Heart right ventricle (tissue), 16 donors: ENCODE results near the gene NR1H4. TPM values are rescaled to one million over a fixed set of nuclear protein-coding genes. Genes with fewer than 3 reads are reported as not detected.
"Not testable (repeated sequence)": the region's sequence is repeated elsewhere in the genome, so short reads cannot be mapped to it uniquely, and the experiment has no call there.

Experiments used
- ATAC-seq, 8 donors: fragments of 200-7000 bp; cut with Tn5 transposase; one replicate each; pipeline ENCODE4 v1.9.1; 2020; ENCODE audit warnings: mild to moderate bottlenecking in 8 of 8, moderate library complexity in 8 of 8, moderate number of reproducible peaks in 1 of 8
- DNase-seq, 2 donors: peaks; one replicate each; pipeline ENCODE4 v3.0.0-alpha.2; 2020
- H3K27ac ChIP-seq, 10 donors: fragments of 200-600 bp; sonication (generic) in 2 of 10; one replicate each; pipeline versions ENCODE4 v1.5.0 to v1.8.0; 2020 to 2022; ENCODE audit warnings: mild to moderate bottlenecking in 3 of 10
- H3K27me3 ChIP-seq, 7 donors: fragments of 200-600 bp; one replicate each; pipeline ENCODE4 v1.8.0; 2021 to 2022; ENCODE audit warnings: mild to moderate bottlenecking in 2 of 7
- H3K36me3 ChIP-seq, 9 donors: fragments of 200-600 bp; sonication (generic) in 1 of 9; one replicate each; pipeline versions ENCODE4 v1.5.0 to v1.8.0; 2020 to 2022; ENCODE audit warnings: mild to moderate bottlenecking in 2 of 9
- H3K4me1 ChIP-seq, 9 donors: fragments of 200-600 bp; sonication (generic) in 1 of 9; one replicate each; pipeline versions ENCODE4 v1.5.0 to v1.8.0; 2020 to 2022; ENCODE audit warnings: mild to moderate bottlenecking in 4 of 9
- H3K4me3 ChIP-seq, 10 donors: fragments of 200-600 bp; sonication (generic) in 2 of 10; one replicate each; pipeline versions ENCODE4 v1.5.0 to v1.8.0; 2020 to 2022; ENCODE audit warnings: mild to moderate bottlenecking in 7 of 10, moderate library complexity in 2 of 10
- H3K9me3 ChIP-seq, 11 donors: fragments of 200-600 bp in 10 of 11; sonication (generic) in 2 of 11; one replicate each; pipeline versions ENCODE4 v1.5.0 to v1.8.0; 2013 to 2022; ENCODE audit warnings: mild to moderate bottlenecking in 2 of 11, control low read depth in 1 of 11, moderate library complexity in 1 of 11
- CTCF ChIP-seq, 9 donors: fragments of 200-600 bp; sonication (generic) in 2 of 9; IDR thresholded peaks; one replicate each; pipeline versions ENCODE4 v1.5.0 to v1.8.0; 2021 to 2022; ENCODE audit warnings: antibody characterized with exemption in 9 of 9, mild to moderate bottlenecking in 5 of 9, moderate library complexity in 1 of 9
- WGBS, 2 donors: extraction: QIAGEN DNeasy Blood & Tissue Kit; methylation state at CpG; one replicate each; pipeline ENCODE4 v1.1.7; 2013; ENCODE audit warnings: inconsistent platforms in 1 of 2; 5-methylcytosine and 5-hydroxymethylcytosine counted together
- intact Hi-C, 10 donors: fragments of 100-400 bp; cut with DNase I; formaldehyde crosslinking; loops; one replicate each; pipeline versions ENCODE4 v1.11.1 to v1.14.2; 2022
- polyA plus RNA-seq, 2 donors: library from polyadenylated mRNA; stranded (reverse); fragments of 200-250 nt; gene quantifications; one replicate each; pipeline ENCODE4 v1.2.3, GENCODE V29; 2013
- total RNA-seq, 10 donors: library from RNA; stranded (reverse); fragmentation: NEBNext Ultra II Directional in 3 of 10; extraction: Animal tissue kit (Norgen Biotek cat#: 25700) in 3 of 10; gene quantifications; one replicate each; pipeline versions ENCODE4 v1.2.1 to v1.2.4, GENCODE V29; 2021 to 2023
- donor health status: Arrhythmogenic right ventricular cardiomyopathy.
- donor health status: ischemic (EF 13 %, LVEDD 7.1; RV severe dilation, severe dysfunction).
- donor health status: healthy with polysubstance abuse.
- donor health status: DM: no; HTN: yes; CAD: no.
- donor health status: DM: no; HTN: no; CAD: no.
- donor health status: ischemic (EF 25% LVEDD 6.9; RV normal size, moderate dysfunction).
- donor health status: ischemic (EF 25% LVEDD 5.7; RV mildly dilated, moderate dysfunction).
- donor health status: healthy.
- donor health status: DM: yes; HTN: yes; CAD: no.
- donor health status: Ischemic cardiomyopathy.
- donor health status: ischemic (EF 35%, LVEDD 5.7; RV mildly dilated, moderate dysfunction).
- donor health status: nonischemic (EF 11% LVEDD 7.7; RV severe dilation, severe dysfunction).
- donor health status: DM: yes; HTN: yes; CAD: no.
- donor health status: PGD.
- donor health status: ischemic (EF 29% LVEDD 5.4; RV normal size, mild dysfunction).
- donor health status: nonischemic (EF 23%, LVEDD 6.1; RV moderate dilation, normal function).

NR1H4 gene
- total and polyA plus RNA-seq, 12 donors = 0.15 TPM; not detected in 11

GRCh38 chr12:100591979-100592378 is 118.3 kb downstream of the NR1H4 start:
- ATAC-seq (no peak), DNase-seq (no peak)
- no peaks in the 10 kb centered on the region for H3K27me3 ChIP-seq
- TF ChIP-seq CTCF (IDR thresholded peaks at IDR 0.05) = no peak
- H3K4me1 ChIP-seq = peaks cover 0 to 12% (median 0%) of the 10 kb centered on the region in 9 donors
- no peak overlapping the region for H3K4me3 ChIP-seq
- no peak overlapping the region for H3K27ac ChIP-seq
- WGBS, 2 donors = 94 to 97% methylated on average over 4 of the region's 4 CpGs
- intact Hi-C loops = no loop called here
- H3K36me3 ChIP-seq = no peaks in the 10 kb centered on the region
- peaks cover 0 to 37% (median 13%) of the 10 kb centered on the region in 11 donors for H3K9me3 ChIP-seq

- ATAC-seq (no peak), DNase-seq (no peak)
- no peak overlapping the region for H3K4me3 ChIP-seq
- intact Hi-C loops = no loop called here
- peaks cover 0 to 12% (median 0%) of the 10 kb centered on the region in 9 donors for H3K4me1 ChIP-seq
- H3K36me3 ChIP-seq = no peaks in the 10 kb centered on the region
- H3K9me3 ChIP-seq = peaks cover 0 to 22% (median 6%) of the 10 kb centered on the region in 11 donors
- TF ChIP-seq CTCF (IDR thresholded peaks at IDR 0.05) = no peak
- no peak overlapping the region for H3K27ac ChIP-seq
- 33 to 45% methylated on average over 5 of the region's 5 CpGs for WGBS, 2 donors
- no peaks in the 10 kb centered on the region for H3K27me3 ChIP-seq
These were observed 119.8 kb downstream of the NR1H4 start for GRCh38 chr12:100593490-100593889.

- no peak for ATAC-seq
- intact Hi-C loops = no loop called here
These were observed 128.0 kb downstream of the NR1H4 start for GRCh38 chr12:100601626-100602025.

GRCh38 chr12:100602997-100603396 is 129.3 kb downstream of the NR1H4 start:
- H3K36me3 ChIP-seq, H3K4me1 ChIP-seq, intact Hi-C loops, H3K27me3 ChIP-seq, H3K27ac ChIP-seq, DNase-seq, H3K4me3 ChIP-seq, ATAC-seq: not testable (repeated sequence)
- peaks cover 0 to 14% (median 0%) of the 10 kb centered on the region in 11 donors for H3K9me3 ChIP-seq
- WGBS, 2 donors = 63 to 78% methylated on average over 1 of the region's 1 CpG

More at GRCh38 chr12:100601626-100602025, 128.0 kb downstream of the NR1H4 start:
- TF ChIP-seq CTCF (IDR thresholded peaks at IDR 0.05) = no peak
- H3K4me1 ChIP-seq = peaks cover 0 to 3% (median 0%) of the 10 kb centered on the region in 9 donors
- DNase-seq = no peak
- no peak overlapping the region for H3K4me3 ChIP-seq
- H3K9me3 ChIP-seq = peaks cover 0 to 10% (median 0%) of the 10 kb centered on the region in 11 donors
- no peaks in the 10 kb centered on the region for H3K27me3 ChIP-seq
- H3K27ac ChIP-seq = no peak overlapping the region
- peaks cover 0 to 5% (median 0%) of the 10 kb centered on the region in 9 donors for H3K36me3 ChIP-seq
- 96 to 98% methylated on average over 1 of the region's 1 CpG for WGBS, 2 donors

GRCh38 chr12:100608776-100609175 is 135.1 kb downstream of the NR1H4 start:
- Histone ChIP-seq H3K9me3 (peaks cover 0 to 14% (median 0%) of the 10 kb centered on the region in 11 donors), H3K27ac (no peak overlapping the region), H3K36me3 (peaks cover 0 to 19% (median 0%) of the 10 kb centered on the region in 9 donors), H3K27me3 (no peaks in the 10 kb centered on the region), H3K4me3 (no peak overlapping the region), H3K4me1 (peaks cover 0 to 23% (median 0%) of the 10 kb centered on the region in 9 donors)
- intact Hi-C loops = no loop called here
- no peak for TF ChIP-seq CTCF (IDR thresholded peaks at IDR 0.05)
- DNase-seq (peak in 1 of 2 donors; percentile 11), ATAC-seq (peak in 1 of 8 donors; percentile 20)
- 87 to 90% methylated on average over 1 of the region's 1 CpG for WGBS, 2 donors
